ENCODE data around the gene MTG2.

Gene MTG2

DNA sequence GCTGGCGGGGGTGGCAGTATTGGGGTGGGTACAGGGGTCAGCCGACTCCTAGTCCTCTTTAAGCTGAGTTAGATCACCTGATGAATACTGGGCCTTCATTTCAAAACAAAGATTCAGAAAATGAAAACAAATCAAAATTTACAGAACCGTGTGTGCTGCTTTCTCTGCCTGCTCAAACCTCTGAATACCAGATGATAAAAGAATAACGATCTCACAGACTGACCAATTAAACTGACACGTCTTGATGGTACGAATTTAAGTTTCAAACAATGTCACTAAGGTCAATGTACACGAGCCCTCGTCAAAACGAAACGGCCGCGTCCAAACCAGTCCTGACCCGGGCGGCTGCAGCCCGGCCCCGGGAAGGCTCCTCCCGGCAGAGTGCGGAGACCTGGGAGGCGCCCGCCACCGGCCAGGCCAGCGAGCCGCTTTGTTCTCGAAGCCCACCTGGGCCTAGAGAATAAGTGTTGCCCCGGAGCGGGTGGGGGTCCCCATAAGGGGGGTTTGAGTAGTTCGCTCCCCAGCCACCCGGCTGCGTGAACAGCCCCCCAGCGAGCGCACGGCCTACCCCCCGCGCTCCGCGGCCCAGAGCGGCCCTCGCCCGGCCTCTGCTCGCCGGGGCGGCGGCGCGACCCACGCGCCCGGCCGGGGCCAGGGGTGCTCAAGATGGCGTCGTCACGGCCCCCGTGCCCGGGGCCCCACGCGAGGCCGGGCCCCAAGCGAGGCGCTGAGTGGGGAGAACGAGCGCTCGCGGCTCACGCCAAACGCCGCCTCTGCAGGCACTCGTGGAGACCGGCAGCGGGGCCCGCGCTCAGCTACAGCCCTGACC lies 40.4 kb upstream of the MTG2 start:
- DNase-seq (ENCODE audit: extremely low read depth, low read depth): no peak
- TF ChIP-seq CTCF (IDR thresholded peaks at IDR 0.05; ENCODE audit: low read depth, low read length): no peak

- peak; percentile 74 for DNase-seq (ENCODE audit: extremely low read depth, low read depth)
These were observed 39.5 kb upstream of the MTG2 start, which contains the start of the genes PSMA7 and SS18L1 for GRCh38 chr20:62143081-62143956. PSMA7 (minus strand) TSS chr20:62143394; CDS start chr20:62143303, 91 bp downstream. SS18L1 (plus strand) TSS chr20:62143769; CDS start chr20:62143821, 52 bp downstream.

DNA sequence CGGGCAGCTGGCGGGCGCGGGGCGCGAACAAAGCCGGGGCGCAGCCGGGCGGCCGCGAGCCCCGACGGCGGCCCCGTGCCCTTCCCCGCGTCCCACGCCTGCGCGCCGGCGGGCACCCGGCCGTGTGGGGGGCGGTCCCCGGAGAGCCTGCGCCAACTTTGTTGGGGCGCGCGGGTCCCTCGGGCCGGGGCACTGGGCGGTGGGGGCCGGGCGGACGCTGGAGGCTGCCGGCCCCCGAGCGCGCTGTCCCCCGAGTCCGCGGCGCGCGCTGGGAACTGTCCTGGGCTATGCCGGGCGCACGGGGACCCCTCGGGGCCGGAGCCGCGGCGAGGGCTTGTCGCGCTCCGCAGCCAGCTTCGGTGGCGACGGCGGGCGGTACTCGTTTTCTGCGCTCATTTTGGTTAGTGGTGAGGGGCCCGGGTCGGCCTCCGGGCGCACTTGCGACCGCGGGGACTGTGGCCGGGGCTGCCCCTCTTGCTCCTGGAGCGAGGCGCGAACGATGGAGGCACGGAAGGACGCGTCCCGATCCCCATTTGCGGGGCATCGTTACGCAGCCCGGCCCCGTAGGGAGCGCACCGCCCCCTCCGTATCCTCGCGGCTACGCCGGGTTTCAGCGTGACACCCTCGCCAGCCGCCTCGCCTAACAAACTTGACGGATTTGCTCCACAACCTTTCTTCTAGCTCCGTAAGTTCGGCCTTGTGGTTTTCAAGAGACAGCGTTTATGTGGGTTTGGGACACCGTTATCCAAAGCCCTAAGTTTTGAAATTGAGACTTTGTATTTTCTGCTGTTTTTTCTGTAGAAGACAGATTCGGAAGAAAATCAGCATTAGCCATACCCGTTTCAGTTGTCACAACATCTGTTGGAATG lies 38.6 kb upstream of the MTG2 start:
- DNase-seq (ENCODE audit: extremely low read depth, low read depth): no peak
- TF ChIP-seq CTCF (IDR thresholded peaks at IDR 0.05; ENCODE audit: low read depth, low read length): no peak; the same call in 1 of the 2 replicates

More at GRCh38 chr20:62143081-62143956, 39.5 kb upstream of the MTG2 start, which contains the start of the genes PSMA7 and SS18L1:
- no peak for TF ChIP-seq CTCF (IDR thresholded peaks at IDR 0.05; ENCODE audit: low read depth, low read length)

- no peak for DNase-seq (ENCODE audit: extremely low read depth, low read depth)
- no peak for TF ChIP-seq CTCF (IDR thresholded peaks at IDR 0.05; ENCODE audit: low read depth, low read length)
These were observed 37.2 kb upstream of the MTG2 start for GRCh38 chr20:62145688-62146018.

DNA sequence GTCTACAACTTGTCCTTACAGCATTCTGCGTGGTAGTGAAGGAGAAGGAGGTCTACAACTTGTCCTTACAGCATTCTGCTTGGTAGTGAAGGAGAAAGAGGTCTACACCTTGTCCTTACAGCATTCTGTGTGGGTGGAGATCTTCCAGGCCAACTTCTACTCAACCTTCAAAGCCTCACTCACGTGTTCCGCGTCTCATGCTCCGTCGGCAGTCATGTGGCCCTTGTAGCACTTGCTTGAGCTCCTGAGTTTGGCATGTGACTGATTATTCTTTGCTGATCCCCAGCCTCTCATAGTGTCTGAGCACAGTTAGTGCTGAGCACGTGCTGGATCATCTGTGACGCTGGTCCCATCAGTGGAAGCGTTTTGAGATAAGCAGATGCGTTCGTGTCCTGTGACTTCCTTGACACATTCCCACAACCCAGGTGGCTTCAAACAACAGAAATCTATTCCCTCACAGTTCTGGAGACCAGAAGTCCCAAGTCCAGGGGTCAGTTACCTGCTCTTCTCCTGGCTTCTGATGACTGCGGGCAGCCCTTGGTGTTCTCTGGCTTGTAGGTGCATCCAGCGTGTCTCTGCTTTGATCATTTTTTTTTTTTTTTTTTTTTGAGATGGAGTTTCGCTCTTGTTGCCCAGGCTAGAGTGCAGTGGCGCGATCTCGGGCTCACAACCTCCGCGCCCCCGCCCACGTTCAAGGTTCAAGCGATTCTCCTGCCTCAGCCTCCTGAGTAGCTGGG lies 36.6 kb upstream of the MTG2 start:
- no peak for TF ChIP-seq CTCF (IDR thresholded peaks at IDR 0.05; ENCODE audit: low read depth, low read length)

GRCh38 chr20:62147125-62147524 lies 35.7 kb upstream of the MTG2 start:
- no peak for DNase-seq (ENCODE audit: extremely low read depth, low read depth)
- TF ChIP-seq CTCF (IDR thresholded peaks at IDR 0.05; ENCODE audit: low read depth, low read length): no peak

More for the DNA sequence above, 36.6 kb upstream of the MTG2 start:
- no peak for DNase-seq (ENCODE audit: extremely low read depth, low read depth)
